Measurements from ENCODE around the gene MTHFD2L.

GRCh38 chr4:74188912-74189311, 31.0 kb downstream of the MTHFD2L start:
- TF ChIP-seq POLR2A (IDR thresholded peaks at IDR 0.05), result no peak
- TF ChIP-seq POLR2AphosphoS5 (IDR thresholded peaks at IDR 0.05), result no peak
